OCI-LY3 (cell line): ENCODE measurements around the gene SIL1.

ENCODE experiments used
- CTCF ChIP-seq: fragments of 200-600, 300-600 bp; sonication (generic); IDR thresholded peaks from 2 replicates; pipeline ENCODE4 v1.5.1; 2014; ENCODE audit warnings: antibody characterized with exemption, low read length, low read depth
- EZH2phosphoT487 ChIP-seq: fragments of 200-600 bp; shearing (Covaris generic); IDR thresholded peaks from 2 replicates; pipeline ENCODE4 v1.6.1; 2018; ENCODE audit warnings: antibody characterized with exemption, mixed run types, low read depth

- TF ChIP-seq CTCF (no peak), EZH2phosphoT487 (no peak)
Observed at GRCh38 chr5:139138109-139138508, 60.1 kb downstream of the SIL1 start.
